Gastrocnemius medialis (tissue), 4 donors: Measurements from ENCODE around the gene CAPZB.

ENCODE experiments used
- CTCF ChIP-seq, 5 experiments: fragments of 450-650 bp in 3 of 5; fragments of 200-600 bp in 2 of 5; sonication (generic) in 2 of 5; IDR thresholded peaks in 4 of 5; conservative IDR thresholded peaks in 1 of 5; 1 replicate in 4 of 5; 2 replicates in 1 of 5; pipeline ENCODE4 v1.5.1; 2016 to 2019; ENCODE audit warnings: antibody characterized with exemption in 5 of 5, mild to moderate bottlenecking in 3 of 5, moderate library complexity in 3 of 5
- POLR2A ChIP-seq, 2 donors: fragments of 450-650 bp; IDR thresholded peaks; one replicate each; pipeline ENCODE4 v1.6.1; 2017; ENCODE audit warnings: antibody characterized with exemption in 2 of 2, mild to moderate bottlenecking in 2 of 2, moderate library complexity in 2 of 2

- TF ChIP-seq CTCF (IDR thresholded peaks at IDR 0.05 in 4 of 5, conservative IDR thresholded peaks at IDR 0.05 in 1 of 5) = no peak
- no peak for TF ChIP-seq POLR2A (IDR thresholded peaks at IDR 0.05)
Measured at GRCh38 chr1:19333587-19334354, 151.6 kb downstream of the CAPZB start.
